Hepatocyte (in vitro differentiated cells): ENCODE results near the gene ARL3.

Experiments used
- EZH2phosphoT487 ChIP-seq: fragments of 200-600 bp; sonication (generic); IDR thresholded peaks from one replicate; pipeline ENCODE4 v1.6.1; 2018; ENCODE audit warnings: antibody characterized with exemption, mild to moderate bottlenecking, low read depth, moderate library complexity; ENCODE audit not compliant: unreplicated experiment, severe bottlenecking
- TF ChIP-seq, protein P1 (sequence below): fragments of 200-600 bp; sonication (generic); IDR thresholded peaks from 2 replicates; pipeline ENCODE4 v1.5.1; 2016; ENCODE audit warnings: antibody characterized with exemption, mild to moderate bottlenecking; ENCODE audit not compliant: poor library complexity

DNA sequence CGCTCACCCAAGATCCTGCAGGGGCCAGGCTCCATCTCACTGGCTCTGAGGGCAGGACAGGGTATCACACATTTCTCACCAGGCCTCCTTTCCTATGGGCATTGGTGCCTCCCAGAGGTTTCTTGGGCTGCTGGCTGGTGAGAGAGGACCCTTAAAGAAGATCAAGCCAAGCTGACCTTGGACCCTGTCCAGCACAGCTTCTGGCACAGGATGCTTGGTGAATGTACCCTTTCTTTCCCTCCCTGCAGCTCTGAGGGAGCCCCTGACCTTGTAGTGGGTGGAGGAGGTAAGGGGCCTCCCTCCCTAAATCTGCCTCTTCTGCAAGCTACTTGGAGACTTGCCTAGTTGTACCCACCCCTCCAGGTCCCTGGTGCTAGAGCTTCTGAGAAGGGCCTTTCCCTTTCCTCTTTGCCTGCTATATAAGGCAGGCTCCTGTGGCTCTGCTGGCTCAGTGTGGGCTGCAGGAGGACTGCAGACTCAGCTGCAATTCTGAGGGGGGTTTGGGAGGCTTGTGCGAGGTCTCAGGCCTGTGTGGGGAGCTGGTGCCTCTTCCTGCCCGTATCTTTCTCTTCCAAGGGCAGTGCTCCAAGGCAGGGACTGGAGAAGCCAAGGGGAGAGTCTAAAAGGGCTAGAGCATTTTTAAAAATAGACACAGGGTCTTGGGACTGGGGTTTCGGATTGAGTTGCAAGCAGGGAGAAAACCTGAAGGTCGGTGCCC is 81.6 kb downstream of the ARL3 start:
- TF ChIP-seq, protein P1, sequence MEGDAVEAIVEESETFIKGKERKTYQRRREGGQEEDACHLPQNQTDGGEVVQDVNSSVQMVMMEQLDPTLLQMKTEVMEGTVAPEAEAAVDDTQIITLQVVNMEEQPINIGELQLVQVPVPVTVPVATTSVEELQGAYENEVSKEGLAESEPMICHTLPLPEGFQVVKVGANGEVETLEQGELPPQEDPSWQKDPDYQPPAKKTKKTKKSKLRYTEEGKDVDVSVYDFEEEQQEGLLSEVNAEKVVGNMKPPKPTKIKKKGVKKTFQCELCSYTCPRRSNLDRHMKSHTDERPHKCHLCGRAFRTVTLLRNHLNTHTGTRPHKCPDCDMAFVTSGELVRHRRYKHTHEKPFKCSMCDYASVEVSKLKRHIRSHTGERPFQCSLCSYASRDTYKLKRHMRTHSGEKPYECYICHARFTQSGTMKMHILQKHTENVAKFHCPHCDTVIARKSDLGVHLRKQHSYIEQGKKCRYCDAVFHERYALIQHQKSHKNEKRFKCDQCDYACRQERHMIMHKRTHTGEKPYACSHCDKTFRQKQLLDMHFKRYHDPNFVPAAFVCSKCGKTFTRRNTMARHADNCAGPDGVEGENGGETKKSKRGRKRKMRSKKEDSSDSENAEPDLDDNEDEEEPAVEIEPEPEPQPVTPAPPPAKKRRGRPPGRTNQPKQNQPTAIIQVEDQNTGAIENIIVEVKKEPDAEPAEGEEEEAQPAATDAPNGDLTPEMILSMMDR, result no peak
- no peak for TF ChIP-seq EZH2phosphoT487
